HG03039 (cell line): Measurements from ENCODE around the gene TMEM229B.

Source experiments
- ATAC-seq: cut with Tn5 transposase; IDR thresholded peaks from one replicate; pipeline ENCODE4 v1.9.1; 2021; ENCODE audit warnings: mild to moderate bottlenecking, moderate library complexity; ENCODE audit not compliant: unreplicated experiment

The TMEM229B gene

GRCh38 chr14:67515386-67516079 is 27.0 kb upstream of the TMEM229B start:
- ATAC-seq, result no peak

DNA sequence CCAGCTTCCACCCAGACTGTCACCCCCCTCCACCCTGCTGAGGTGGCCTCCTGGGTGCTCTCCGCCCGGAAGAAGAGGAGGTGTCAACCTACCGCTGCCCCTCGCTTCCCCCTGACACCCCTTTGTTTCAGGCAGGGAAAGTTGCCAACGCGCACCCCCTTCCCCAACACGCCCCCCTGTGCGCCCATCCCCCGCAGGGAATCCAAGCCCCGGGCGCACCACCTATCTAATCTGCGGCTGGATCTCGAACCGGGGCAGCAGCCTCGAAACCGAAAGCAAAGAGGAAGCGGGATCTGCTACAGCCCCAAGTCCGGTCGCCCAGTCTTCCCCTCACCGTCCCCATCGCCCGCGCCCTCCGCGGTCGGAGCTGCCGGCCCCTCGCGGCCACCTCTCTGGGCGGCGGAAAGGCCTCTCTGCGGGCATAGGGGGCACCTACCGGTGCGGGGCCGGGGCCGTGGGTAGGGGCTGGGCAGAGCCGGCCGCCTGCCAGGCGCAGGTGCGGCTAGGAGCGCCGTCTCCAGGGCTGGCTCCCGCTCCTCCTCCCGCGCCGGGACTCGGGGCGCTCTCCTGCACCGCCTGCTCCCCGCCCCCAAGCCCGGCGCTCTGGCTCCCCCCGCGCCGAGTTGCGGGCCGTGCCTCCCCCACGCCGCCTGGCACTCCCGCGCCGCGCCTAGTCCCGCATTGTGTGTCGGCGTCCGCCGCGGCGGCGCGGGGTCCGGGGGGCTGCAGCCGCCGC is 26.3 kb upstream of the TMEM229B start:
- ATAC-seq, result no peak

DNA sequence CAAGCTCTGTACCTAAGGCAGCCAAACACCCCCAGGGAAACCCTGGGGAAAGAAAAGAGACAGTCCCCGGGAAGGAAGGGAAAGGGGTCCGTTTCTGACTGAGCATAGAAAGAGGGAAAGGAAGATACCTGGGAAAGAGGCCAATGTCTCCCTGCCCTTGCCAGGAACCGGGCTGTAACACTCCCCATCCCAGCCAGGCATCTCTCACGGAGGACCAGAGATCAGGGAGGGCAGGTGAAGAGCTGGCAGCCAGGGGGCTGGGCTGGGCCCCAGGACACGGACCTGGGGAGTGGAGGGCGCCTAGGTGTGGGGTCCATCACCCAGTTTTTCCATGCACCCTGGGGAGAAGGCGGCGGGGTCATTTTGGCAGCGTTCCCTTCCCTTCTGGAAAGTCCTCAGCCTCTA is 25.7 kb upstream of the TMEM229B start:
- ATAC-seq, result no peak

- ATAC-seq, result no peak
These were observed 25.1 kb upstream of the TMEM229B start for GRCh38 chr14:67513631-67514108.

- no peak for ATAC-seq
These were observed 24.2 kb upstream of the TMEM229B start for GRCh38 chr14:67512463-67513310.

DNA sequence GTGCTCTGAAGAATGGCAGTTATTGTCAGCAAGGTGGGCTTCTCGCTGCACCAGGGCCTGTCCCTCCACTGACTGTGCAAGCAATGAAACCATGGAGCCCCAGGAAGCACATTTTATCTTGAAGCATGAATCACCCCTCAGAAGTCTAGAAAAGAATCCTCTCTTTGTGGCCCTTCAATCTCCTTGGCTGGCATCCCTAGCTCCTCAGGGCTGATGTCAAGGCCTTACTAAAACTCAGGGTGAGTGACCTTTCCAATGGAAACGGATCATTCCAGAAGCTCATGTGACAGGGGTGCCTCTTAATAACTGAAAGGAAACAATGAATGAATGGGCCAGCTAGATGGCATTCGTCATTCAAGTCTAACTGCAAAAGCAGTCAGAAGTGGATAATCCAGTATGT is 22.3 kb upstream of the TMEM229B start:
- no peak for ATAC-seq

DNA sequence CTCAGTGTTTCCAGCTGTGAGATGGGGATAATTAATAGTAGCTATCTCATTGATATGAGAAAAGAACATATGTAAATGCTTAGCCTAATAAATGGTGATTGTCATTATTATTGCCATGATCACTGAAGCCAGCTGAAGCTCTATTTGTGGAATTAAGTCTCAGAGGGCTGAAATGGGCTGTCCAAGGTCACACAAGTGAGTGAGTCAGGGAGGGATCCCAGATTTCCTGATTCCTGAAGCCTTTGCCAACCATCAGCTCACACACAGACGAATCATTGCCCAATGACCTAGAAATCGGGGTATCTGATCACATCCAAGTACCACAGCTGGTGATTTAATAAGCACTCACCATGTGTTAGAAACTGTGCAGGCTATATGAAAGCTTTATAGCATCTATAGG is 21.6 kb upstream of the TMEM229B start:
- no peak for ATAC-seq

DNA sequence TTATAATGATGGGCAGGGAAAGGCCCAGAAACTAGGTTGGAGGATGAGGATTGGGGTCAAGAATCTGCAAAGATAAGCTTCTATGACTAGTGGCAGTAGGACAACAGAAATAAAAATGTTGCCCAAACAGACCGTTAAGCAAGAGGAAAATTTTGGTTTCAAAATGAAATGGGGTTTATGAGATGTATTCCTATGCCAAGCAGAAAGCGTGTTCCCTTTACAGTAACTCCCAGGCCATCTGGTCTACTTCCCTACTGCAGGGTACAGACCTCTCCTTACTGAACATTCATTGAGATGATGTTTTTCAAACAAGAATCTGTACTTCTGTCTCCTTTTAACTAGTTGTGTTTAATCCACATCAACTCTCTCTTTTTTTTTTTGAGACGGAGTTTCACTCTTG is 20.4 kb upstream of the TMEM229B start:
- no peak for ATAC-seq

DNA sequence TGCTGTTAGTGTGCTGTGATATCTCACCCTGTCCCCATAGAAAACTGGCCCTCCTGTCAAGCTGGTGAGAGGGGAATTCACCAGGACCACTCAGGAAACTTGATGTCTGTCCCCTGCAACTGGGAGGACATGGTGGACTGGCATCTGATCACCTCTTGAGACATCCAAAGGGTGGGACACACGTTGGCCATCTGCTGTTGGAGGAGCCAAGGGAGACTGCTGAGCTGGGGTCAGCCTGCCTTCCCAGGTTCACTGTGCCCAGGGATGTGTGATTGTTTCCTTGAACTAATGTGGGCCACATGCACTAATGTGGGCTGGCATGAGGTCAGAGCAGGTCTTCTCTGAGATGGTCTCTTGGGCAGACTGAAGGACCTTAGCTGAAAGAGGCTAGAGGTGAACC is 16.7 kb upstream of the TMEM229B start:
- ATAC-seq, result no peak

- ATAC-seq, result no peak
These were observed 14.8 kb upstream of the TMEM229B start for GRCh38 chr14:67503331-67503730.

DNA sequence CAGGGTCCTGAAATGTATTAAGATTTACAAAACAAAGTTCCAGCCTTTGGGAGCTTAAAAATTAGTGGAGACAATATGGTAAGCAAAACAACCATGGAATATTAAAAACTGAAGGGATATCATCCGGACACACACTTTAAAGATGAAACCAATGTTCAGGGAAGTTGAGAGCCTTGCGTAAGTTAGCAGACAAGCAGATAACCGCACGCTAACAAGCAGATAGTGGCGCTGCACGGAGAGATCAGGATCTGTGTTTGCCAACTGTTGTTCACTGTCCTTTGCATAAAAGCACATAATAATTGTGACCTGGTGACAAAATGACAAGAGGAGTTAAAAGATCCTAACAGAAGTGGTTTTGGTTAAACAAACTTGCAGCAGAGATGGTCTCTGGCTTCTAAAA is 14.3 kb upstream of the TMEM229B start:
- ATAC-seq, result no peak

DNA sequence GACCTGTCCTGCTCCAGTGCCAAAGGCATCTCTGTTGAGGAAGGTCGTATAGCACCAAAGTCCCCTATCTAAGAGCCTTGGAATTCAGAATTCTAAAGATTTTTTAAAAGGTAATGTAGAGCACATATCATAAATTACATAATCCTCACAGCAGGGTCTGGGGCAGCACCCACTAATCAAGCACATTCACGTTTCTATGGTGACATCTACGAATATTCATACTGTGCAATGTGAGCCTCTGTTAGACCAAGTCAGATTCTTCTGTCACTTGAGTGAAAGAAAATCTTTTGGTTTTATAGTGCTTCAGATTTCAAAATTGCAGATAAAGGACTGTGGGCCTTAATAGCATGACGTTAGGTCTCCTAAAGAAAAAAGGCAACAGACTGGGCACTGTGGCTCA is 13.1 kb upstream of the TMEM229B start:
- no peak for ATAC-seq

- no peak for ATAC-seq
These were observed 12.5 kb upstream of the TMEM229B start for GRCh38 chr14:67500981-67501380.

GRCh38 chr14:67497716-67498115 is 9.2 kb upstream of the TMEM229B start:
- no peak for ATAC-seq

DNA sequence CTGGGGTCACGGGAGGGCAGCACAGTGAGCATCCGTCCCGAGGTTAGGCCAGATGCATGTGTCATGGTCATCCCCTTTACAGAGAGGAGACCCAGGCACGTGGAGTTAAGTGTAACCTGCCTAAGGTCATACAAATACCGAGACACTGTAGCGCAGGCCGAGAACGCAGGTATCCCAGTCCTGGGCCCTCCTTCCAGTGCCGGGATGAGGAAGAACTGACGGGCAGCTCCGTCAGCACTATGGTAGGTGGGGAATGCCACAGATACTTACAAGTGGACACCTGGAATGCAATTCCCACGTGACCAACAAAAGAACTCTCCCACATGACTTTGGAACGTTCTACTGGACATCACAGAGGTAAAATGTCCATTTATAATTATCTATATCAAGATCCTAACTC is 8.7 kb upstream of the TMEM229B start:
- ATAC-seq, result no peak

GRCh38 chr14:67495827-67496226 is 7.3 kb upstream of the TMEM229B start:
- no peak for ATAC-seq

- no peak for ATAC-seq
These were observed 4.7 kb upstream of the TMEM229B start for GRCh38 chr14:67493092-67493717.

DNA sequence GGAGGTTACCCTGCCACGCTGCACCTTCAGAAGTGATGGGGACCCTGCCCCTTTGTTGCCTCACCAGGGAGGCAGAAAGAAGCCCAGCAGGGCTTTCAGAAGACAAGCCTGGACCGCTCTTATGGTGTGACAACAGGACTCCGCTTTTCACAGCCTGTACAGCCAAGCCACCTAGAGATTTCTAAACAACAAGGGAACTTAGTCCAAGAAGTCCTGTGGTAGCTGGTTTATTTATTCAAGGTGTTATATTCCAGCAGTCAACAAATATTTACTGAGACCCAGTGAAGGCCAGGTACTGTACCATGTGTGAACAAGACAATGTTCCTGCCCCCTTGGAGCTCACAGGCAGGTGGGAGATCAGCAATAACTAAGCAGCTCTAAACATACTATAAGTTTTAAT is 4.0 kb upstream of the TMEM229B start:
- ATAC-seq, result no peak

- no peak for ATAC-seq
These were observed 3.4 kb upstream of the TMEM229B start for GRCh38 chr14:67491741-67492507.

- no peak for ATAC-seq
These were observed 2.8 kb upstream of the TMEM229B start for GRCh38 chr14:67491285-67491684.
